NCI-H2196 treated with DMSO at 0.1 percent for 48 hours (cell line): Measurements from ENCODE around the gene ID4.
"Not testable (repeated sequence)": the region's sequence is repeated elsewhere in the genome, so short reads cannot be mapped to it uniquely, and the experiment has no call there.

Source experiments
- DNase-seq: peaks from one replicate; lab custom pipeline; 2025; ENCODE audit not compliant: unreplicated experiment; lab: John Stamatoyannopoulos, UW

ID4 gene

DNA sequence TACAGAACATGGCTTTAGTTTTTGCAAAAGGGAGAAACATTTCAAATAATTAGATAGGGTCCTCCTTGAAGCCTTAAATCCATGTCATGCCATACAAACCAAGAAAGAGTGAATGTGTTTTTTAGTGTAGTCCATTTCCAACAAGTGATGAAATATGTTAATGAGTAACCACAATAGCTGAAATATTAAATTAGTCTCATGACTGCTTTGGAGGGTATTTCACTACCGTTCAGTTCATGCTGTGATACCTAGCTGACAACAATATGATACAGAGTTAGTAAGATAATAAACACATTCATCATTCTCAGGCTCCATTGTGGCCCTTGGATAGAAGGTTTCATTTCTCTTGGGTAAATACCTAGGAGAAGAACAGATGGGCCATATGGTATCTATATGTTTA is 5.8 kb upstream of the ID4 start:
- no peak for DNase-seq

DNA sequence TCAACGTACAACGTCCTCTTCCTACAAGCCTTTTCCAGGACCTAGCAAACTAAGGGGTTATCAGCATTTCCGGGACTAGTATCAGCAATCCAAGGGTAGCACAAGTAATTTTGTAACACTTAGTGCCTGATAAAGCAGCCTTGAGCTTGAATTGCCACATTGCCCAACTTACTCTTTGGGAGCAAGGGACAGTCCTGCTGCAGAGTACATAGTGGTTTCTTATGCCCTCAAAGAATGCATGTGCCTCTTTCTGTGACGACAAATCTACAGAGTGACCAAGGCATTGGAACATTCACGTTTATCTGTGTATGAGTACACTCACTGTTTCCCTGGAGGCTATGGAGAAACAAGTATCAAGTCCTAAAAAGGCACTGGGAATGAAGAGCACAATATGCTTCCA is 3.2 kb upstream of the ID4 start:
- no peak for DNase-seq

DNA sequence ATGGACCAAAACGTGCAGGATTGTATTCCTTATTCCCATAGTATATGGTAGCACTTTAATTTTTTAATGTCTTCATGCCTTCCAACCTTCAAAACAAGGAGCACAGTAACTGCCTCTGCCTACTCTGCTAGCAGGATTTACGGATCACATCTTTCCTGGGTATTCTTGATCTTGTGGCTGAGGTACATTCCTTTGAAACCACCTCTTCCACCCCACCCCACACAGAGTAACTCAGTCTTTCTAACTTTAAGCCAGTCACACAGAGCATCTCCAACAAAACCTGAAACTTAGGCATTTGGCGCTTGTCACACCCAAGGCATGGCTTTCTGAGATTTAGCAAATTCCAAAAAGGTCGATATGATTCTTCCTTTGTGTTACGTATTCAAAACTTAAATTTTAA is 2.3 kb upstream of the ID4 start:
- DNase-seq, result no peak

- no peak for DNase-seq
These were observed 1.6 kb upstream of the ID4 start for GRCh38 chr6:19835605-19836004.

- no peak for DNase-seq
These were observed 606 bp downstream of the ID4 start for GRCh38 chr6:19837511-19838441.

DNA sequence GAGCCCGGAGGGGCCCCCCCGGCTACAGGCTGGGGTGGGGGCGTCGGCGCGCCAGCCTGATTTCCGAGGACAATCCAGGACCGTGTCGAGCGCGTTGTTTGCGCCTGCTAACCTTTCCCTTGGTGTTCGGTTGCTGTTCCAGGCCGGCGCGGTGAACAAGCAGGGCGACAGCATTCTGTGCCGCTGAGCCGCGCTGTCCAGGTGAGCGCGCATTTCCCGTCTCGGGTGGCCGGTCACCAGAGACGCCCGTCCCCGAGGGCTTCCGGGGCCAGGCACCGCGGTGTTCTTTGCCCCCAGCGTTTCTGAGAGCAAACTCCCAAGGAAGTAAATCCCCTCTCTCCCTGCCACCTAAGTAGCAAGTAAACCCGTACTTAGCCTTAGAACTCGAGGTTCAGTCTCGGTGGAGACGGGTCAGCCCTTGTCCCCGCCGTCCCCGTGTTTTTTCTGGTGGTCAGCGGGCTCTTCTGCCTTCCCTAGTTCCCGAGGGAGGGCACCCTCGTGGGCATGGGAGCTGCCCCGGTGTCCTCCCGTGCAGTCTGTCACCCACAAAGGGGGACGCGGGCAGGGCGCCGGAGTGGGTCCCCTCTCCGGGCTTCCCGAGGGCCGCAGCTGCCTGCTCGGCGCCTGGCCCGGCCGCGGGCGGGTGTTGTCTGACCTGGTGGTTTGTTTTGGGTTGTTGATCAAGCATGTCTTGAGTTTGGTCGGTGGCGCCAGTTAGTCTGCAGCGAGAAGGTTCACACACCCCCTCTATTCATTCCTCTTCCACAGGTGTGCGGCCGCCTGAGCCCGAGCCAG is 1.5 kb downstream of the ID4 start:
- peak; percentile 73 for DNase-seq

DNA sequence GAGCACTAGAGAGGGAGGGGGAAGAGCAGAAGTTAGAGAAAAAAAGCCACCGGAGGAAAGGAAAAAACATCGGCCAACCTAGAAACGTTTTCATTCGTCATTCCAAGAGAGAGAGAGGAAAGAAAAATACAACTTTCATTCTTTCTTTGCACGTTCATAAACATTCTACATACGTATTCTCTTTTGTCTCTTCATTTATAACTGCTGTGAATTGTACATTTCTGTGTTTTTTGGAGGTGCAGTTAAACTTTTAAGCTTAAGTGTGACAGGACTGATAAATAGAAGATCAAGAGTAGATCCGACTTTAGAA is 2.0 kb downstream of the ID4 start:
- no peak for DNase-seq

GRCh38 chr6:19839788-19840187 is 2.6 kb downstream of the ID4 start:
- no peak for DNase-seq

- DNase-seq, result no peak
These were observed 4.0 kb downstream of the ID4 start for GRCh38 chr6:19841181-19841580.

DNA sequence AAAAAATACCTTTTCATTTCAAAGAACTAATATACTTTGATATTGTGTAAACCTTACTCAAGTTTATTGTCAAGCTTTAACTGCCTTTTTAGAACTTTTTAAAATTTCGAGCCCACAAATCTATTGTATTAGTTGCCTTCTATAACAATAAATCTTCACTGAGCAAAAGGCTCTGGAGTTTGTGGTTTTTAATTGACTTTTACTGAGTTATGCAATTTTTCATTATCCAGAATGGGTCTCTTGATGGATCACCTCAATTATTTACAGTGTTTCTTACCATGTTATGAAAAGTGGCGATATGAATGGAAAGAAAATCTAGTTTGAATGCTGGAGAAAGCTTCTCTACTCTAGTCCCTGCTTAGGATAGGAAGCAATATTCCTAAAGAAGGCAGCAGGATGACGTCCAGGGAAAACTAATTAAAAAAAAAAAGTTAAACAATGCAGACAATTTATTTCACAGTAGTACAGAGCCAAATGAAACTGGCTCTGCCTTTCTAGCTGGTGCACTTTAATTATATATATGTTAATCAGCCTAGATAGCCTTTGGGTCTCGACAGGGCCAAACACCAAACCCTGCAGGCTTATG is 5.0 kb downstream of the ID4 start:
- no peak for DNase-seq

DNA sequence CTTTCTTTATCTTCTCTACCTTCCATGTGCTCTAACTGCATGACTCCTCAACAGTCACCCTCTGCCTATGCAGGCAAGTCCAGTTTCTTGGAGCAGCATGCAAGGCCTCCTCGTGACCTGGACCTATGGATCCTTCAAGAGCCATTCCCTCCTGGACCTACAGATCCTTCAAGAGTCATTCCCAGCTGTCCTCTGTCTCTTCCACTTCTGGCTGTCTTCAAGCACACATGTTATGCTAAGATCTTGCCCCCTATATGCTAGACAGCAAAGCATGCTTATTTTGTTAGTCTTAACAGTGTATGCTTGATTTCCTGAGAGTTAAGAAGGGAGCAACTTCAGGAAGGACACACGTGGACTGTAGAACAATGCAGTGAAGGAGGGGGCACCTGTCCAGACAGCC is 7.5 kb downstream of the ID4 start:
- no peak for DNase-seq

DNA sequence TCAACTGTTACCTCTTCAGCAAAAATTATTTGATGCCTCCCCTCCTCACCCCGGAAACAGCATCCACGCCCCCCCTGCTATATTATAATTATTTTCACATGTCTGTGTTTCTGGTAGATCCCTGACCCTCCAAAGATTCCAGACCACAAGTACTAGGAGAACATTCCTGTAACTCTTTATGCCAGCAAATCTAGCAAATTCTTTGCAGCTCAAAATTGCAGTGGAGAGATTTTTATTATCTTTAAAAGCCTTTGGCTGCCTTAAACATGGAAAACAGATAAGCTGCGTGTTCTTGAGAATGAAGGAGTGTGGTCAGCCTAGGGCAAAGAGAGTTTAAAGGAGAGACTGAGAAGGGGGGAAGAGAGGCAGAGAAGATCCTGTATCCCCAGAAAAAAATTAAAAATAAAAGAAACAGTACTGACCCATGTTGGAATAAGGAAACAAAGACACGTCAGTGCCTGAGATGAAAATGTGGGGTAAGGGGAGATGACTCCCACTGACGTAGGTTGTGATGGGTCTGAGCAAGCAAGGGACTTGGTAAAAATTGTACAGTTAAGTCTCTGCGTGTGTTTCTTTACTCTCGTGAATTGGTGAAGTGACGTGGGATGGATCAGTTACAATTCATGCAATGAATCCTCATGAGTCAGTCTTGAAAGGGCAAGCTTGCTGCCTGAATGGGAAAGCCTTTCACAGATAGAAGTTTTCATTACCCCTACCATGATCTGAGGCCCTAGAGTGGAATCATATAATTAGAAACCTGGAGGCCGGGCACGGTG is 8.3 kb downstream of the ID4 start:
- DNase-seq, result no peak

- DNase-seq, result no peak
These were observed 11.4 kb downstream of the ID4 start for GRCh38 chr6:19848465-19849029.

GRCh38 chr6:19849196-19849595 is 12.0 kb downstream of the ID4 start:
- DNase-seq, result no peak

DNA sequence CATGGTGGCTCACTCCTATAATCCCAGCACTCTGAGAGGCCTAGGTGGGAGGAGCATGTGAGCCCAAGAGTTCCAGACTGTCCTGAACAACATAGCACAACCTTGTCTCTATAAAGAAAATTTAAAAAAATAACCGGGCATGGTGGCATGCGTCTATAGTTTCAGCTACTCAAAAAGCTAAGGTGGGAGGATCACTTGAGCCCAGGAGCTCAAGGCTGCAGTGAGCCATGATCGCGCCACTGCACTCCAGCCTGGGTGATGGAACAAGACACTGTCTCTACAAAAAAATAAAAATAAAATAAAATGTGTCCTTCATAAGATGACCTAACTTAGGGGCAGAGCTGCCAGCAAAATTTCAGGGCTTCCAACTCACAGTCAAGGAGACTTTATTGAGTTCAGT is 12.6 kb downstream of the ID4 start:
- no peak for DNase-seq

- peak; percentile 89 for DNase-seq
These were observed 14.3 kb downstream of the ID4 start for GRCh38 chr6:19851241-19852089.

GRCh38 chr6:19852090-19852457 is 14.9 kb downstream of the ID4 start:
- no peak for DNase-seq

DNA sequence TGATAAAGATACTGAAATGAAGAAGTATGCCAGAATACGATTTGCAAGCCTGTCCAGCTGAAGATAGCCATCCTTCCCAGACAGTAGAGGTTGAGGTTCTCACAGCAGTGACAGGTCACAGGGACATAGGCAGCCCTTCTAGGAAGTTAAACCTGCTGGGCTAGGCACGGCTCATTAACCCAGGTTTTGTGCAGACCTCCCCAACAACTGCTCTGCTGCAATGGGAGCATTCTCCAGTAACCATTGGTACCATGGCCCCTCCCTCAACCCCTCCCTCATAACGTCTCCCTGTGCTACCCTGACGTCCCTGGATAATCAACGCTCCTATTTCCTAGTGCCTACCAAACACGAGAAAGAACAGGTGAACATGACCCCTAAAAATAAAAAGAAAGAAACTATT is 15.8 kb downstream of the ID4 start:
- no peak for DNase-seq

DNA sequence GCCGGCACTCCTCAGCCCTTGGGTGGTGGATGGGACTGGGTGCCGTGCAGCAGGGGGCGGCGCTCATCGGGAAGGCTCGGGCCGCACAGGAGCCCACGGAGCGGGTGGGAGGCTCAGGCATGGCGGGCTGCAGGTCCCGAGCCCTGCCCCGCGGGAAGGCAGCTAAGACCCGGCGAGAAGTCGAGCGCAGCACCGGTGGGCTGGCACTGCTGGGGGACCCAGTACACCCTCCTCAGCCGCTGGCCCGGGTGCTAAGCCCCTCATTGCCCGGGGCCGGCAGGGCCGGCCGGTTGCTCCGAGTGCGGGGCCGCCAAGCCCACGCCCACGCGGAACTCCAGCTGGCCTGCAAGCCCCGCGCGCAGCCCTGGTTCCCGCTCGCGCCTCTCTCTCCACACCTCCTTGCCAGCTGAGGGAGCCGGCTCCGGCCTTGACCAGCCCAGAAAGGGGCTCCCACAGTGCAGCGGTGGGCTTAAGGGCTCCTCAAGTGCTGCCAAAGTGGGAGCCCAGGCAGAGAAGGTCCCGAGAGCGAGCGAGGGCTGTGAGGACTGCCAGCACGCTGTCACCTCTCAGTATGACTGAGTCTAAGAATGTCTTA is 17.3 kb downstream of the ID4 start:
- not testable (repeated sequence) for DNase-seq

GRCh38 chr6:19855536-19855935 is 18.4 kb downstream of the ID4 start:
- DNase-seq, result no peak
